Uterus (tissue), 2 donors: ENCODE results near the gene TFEB.

Source experiments
- POLR2A ChIP-seq, 2 donors: fragments of 450-650 bp; IDR thresholded peaks; one replicate each; pipeline ENCODE4 v1.6.1; 2016; ENCODE audit warnings: antibody characterized with exemption in 2 of 2, mild to moderate bottlenecking in 1 of 2, moderate library complexity in 1 of 2
- TF ChIP-seq, protein P1 (sequence below), 4 experiments: fragments of 200-600 bp in 2 of 4; fragments of 450-650 bp in 2 of 4; sonication (generic) in 2 of 4; IDR thresholded peaks; one replicate each; pipeline ENCODE4 v1.5.1; 2016 to 2019; ENCODE audit warnings: antibody characterized with exemption in 4 of 4, mild to moderate bottlenecking in 2 of 4, moderate library complexity in 1 of 4

DNA sequence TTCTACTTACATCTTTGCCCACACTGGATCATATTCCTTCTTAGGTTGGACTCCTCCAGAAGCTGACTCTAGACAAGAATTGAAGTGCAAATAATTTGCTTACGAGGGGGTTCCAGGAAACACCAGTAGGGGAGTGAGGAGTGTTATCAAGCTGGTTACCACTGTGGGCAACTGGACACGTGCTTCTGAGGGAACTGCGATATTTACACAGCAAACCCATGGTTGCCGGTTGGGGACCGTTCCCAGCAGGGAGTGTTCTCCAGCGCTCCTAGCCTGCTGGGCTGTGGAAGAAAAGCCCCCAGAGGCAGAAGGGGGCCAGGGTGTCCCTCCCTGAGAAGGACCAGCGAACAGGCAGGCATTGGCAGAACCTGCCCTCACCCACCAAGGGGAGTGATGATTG is 75.5 kb downstream of the TFEB start:
- TF ChIP-seq, protein P1, sequence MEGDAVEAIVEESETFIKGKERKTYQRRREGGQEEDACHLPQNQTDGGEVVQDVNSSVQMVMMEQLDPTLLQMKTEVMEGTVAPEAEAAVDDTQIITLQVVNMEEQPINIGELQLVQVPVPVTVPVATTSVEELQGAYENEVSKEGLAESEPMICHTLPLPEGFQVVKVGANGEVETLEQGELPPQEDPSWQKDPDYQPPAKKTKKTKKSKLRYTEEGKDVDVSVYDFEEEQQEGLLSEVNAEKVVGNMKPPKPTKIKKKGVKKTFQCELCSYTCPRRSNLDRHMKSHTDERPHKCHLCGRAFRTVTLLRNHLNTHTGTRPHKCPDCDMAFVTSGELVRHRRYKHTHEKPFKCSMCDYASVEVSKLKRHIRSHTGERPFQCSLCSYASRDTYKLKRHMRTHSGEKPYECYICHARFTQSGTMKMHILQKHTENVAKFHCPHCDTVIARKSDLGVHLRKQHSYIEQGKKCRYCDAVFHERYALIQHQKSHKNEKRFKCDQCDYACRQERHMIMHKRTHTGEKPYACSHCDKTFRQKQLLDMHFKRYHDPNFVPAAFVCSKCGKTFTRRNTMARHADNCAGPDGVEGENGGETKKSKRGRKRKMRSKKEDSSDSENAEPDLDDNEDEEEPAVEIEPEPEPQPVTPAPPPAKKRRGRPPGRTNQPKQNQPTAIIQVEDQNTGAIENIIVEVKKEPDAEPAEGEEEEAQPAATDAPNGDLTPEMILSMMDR (IDR thresholded peaks at IDR 0.05): no peak
- TF ChIP-seq POLR2A (IDR thresholded peaks at IDR 0.05): no peak
